PC-3 (cell line): Measurements from ENCODE around the gene NIM1K.

Experiments
- CTCF ChIP-seq: fragments of 300-600 bp; sonication (generic); conservative IDR thresholded peaks from 2 replicates; pipeline ENCODE4 v1.5.1; 2017; ENCODE audit warnings: antibody characterized with exemption, low read depth, mild to moderate bottlenecking, low read length
- EZH2 ChIP-seq: fragments of 300-600 bp; sonication (generic); IDR thresholded peaks from one replicate; pipeline ENCODE4 v1.6.1; 2017; ENCODE audit warnings: antibody characterized with exemption, mild to moderate bottlenecking, low read length; ENCODE audit not compliant: unreplicated experiment
- EZH2phosphoT487 ChIP-seq: fragments of 300-600 bp; sonication (generic); IDR thresholded peaks from 2 replicates; pipeline ENCODE4 v1.6.1; 2018; ENCODE audit warnings: mild to moderate bottlenecking, antibody characterized with exemption, low read length, borderline replicate concordance

DNA sequence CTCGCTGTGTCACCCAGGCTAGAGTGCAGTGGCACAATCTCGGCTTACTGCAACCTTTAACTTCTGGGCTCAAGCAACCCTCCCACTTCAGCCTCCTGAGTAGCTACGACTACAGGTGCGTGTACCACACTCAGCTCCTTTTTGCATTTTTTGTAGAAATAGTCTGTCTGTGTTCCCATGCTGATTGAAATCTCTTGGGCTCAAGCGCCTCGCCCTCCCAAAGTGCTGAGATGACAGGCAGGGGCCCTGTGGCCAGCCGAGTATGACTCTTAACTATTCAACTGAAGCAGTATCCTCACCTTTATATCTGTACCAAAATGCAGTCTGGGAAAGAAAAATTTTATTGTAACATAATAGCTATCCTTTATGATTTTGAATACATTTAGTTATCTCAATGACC is 12.2 kb upstream of the NIM1K start:
- TF ChIP-seq CTCF (no peak), EZH2 (no peak), EZH2phosphoT487 (no peak)
